Suppressor macrophage treated with lipopolysaccharide for 1 hour (primary cell): ENCODE data around the gene BHLHE23.

Experiments used
- DNase-seq, 3 donors: peaks; one replicate each; pipeline ENCODE4 v3.0.0-alpha.2; 2020 to 2022

BHLHE23 gene

DNA sequence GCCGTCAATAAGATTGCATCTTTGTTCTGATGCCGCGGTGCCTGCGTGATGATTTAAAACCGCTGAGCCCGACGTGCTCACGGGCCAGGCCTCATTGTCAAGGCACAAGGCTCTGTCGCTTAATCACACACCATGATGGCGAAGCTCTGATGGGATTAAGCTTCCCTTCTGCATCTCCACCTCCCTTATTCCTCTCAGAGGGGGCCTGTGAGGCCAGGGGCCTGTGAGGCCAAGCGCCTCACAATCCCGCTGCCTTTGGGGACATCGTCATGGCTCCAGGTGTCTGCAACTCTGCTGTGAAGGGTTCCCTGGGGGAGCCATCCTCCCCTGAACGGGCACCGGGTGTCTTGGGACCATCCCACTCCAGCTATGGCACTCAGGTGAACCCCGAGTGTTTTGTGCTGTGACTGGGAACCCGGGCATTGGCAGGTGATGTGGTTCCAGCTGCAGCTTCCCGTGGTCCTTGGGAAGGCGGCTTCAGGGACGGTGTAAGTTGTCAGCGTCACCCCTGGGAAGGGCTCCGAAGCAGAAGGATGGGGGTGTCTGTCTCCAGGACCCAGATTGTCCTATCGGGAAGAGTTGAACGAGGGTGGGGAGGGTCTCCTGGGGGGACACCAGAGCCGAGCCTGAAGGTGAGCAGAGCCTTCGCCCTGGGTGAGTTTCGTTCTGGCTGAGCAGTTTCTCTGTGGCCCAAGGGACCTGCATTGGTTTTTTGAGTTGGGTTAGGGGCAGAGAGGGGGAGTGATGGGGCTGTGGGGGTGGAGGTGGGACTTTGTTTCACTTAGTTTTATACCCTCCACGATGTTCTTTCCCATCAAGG lies 18.0 kb upstream of the BHLHE23 start:
- DNase-seq = no peak

DNA sequence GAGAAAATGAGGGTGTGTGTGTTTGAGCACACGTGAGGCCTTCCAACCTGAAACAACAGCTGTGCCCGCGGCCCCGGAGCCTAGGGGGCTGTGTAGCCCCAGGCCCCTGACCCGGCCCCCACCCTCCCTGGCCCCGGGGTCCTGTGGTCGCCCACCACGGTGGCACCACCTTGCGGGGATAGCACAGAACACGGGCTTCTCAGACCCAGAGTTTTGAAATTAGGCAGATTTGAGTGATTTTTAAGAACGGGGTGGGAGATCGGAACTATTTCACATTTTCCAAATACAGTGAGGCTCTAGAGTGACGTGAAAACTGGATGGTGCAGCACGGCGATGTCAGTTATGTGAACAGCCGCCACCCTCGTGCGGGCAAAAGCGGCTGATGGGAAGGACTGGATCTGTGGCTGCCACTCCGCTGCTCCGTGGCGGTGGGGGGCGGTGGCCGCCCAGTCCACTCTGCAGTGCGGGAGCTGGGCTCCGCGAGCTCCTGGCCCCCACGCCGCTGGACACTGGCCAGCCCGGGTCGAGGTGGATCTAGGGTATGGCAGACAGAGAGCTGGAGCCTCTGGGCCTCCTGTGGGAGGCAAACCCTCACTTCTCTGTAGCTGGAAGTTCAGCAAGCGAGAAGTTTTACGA lies 17.3 kb upstream of the BHLHE23 start:
- no peak for DNase-seq

- DNase-seq = no peak
Observed at GRCh38 chr20:63023071-63023935, 16.5 kb upstream of the BHLHE23 start.

DNA sequence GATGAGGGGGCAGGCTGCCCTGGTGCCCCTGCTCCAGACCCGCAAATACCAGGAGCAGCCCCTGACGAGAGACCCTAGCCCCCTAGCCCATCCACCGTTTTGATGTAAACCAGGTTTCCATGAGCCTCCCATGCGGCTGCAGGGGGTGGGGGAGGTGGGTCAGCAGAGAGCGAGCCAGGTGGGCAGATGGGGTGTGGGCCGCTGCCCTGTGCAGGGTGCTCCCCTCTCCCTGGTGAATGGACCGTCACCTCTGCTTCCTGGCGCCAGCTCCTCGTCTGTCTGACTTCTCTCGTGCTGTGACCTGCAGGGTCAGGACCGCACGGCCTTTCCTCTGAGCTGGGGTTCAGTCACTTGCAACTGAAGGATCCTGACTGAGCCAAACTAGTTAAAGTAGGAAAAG lies 15.7 kb upstream of the BHLHE23 start:
- DNase-seq = no peak

GRCh38 chr20:63021356-63022321 lies 14.9 kb upstream of the BHLHE23 start:
- no peak for DNase-seq

DNA sequence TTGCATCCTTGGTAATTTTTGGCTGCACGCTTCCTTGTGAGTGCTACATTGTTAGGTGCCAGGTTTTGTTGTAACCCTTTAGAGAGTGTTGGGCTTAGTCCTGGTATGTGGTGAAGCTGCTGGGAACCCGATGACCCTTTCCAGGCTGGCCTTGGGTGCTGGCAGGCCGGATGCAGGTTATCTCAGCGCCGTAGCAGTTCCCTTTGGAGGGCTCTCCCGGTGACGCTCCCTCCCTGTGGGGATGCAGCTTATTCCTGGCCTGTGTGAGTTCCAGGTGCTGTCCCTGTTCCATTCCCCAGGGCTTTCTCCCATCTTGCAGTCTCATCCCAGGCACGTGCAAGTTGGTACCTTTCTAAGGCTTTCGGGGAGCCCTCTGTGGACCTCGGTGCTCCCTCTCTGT lies 13.9 kb upstream of the BHLHE23 start:
- no peak for DNase-seq

DNA sequence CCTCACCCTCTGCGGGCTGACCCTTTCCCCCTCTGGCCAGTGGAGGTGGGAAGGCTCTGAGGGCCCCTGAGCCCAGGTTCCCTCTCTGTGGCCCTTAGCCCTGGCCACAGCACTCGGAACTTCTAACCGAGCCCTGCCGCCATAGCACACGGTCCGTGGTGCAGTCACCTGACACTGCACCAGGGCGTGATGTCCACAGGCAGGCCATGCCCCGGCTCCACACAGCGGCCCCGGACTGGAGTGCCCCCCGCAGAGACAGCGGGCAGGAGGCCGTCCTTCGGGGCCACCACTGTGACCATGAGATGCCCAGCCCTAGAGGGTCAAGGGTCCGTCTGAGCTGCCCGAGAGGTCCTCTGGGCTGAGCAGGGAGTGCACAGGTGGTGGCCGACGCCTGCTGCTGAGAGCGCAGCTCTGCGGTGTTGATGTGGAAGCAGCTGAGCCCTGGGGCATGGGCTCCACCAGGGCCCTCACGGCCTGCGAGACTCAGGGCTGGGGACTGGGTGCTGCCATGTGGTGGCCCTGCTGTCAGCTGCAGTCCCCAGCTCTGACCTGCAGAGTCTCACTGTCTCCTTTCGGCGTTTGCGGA lies 11.2 kb upstream of the BHLHE23 start:
- DNase-seq = no peak

GRCh38 chr20:63017076-63017825 lies 10.5 kb upstream of the BHLHE23 start:
- DNase-seq = no peak

DNA sequence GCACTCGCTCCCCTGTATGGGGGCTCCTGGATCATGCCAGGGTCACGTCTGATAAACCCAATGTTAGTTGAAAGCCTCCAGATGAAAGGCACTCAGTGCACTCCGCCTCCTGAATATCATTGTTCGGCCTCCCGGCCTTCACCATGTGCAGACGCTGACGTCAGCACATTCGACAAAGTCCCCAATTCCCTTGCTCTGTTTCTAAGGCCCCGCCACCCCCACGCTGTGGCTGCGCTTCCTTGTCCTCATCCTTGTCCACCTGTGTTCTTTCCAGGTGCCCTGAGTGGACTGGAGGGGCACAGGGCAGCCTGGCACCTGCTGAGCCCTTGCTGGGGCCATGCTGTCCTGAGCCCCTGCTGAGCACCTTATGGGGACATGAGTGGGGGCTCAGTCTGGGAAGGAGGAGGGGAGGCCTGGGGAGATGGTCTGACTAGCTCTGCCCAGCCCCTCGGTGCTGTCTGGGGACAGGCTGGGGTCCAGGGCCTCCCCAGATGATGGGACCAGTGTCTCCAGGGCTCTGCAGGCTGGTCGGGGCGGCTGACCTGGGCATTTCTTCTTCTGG lies 9.8 kb upstream of the BHLHE23 start:
- no peak for DNase-seq

DNA sequence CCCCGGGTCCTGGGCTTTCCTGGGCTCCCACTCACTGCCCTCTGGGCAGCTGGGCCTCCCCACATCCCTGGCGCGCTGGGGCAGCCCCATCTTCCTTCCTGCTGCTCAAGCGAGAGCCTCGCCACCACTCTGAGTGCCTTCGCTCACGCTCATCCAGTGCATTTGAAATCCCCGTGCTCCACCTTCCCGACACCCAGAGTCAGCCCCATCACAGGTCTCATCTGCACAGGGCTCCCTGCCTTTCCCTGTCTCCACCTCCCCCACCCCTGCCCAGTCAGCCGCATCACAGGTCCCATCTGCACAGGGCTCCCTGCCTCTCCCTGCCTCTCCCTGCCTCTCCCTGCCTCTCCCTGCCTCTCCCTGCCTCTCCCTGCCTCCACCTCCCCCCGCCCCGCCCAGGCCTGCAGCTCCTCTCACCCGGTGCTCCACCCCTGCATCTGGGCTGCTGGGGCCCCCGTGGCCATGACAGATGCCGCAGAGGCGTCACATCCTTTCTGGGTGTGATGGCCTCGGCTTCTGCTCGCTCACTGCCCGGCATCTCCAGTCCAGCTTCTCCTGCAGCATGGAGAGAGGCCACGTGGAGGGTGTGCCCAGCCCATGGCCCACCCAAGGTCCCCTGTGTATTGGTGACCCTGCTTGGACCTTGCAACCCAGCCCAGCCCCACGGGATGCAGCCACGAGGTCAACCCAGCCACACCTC lies 9.0 kb upstream of the BHLHE23 start:
- no peak for DNase-seq

DNA sequence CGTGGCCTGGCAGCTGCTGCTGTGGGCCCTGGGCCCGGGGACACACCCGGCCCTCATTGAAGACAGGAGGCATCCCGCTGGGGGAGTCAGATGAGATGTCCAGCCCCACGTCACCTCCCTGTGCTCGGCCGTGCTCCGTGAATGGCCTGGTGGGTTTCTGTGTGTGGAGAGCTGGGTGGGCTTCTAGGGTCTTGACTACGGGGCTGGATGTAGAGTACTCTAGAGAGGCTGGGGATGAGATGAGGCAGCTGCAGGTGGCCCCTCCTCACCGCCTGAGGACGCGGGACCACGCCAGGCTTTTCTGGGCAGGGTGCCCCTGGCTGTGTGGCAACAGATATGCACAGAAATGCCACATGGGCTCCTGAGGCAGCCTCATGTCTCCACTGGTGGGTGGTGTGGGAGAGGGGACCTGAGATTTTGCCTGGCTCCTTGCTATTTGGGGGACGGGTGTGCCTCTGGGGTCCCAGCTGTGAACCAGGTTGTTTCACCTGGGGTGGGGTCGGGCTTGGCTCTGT lies 8.4 kb upstream of the BHLHE23 start:
- no peak for DNase-seq

DNA sequence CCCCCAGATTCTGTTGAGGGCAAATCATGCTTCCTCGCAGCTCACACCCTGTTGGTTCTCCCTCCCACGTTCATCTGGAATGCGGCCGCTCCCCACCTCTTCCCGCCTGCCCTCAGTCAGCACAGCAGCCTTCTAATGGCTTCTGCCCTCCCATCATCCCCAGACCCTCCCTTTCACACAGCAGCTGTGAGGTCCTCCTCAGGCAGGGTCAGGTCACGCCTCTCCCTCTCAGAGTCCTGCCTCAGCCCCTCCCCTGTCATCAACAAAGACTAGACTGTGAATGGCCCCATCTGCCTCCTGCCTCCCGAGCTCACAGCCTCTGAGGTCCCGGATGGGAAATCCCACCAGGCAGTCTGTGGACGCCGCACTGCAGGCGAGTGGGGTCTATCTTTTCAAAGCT lies 7.9 kb upstream of the BHLHE23 start:
- no peak for DNase-seq

GRCh38 chr20:63014287-63014686 lies 7.5 kb upstream of the BHLHE23 start:
- DNase-seq = peak in 1 of 3 donors; percentile 20

DNA sequence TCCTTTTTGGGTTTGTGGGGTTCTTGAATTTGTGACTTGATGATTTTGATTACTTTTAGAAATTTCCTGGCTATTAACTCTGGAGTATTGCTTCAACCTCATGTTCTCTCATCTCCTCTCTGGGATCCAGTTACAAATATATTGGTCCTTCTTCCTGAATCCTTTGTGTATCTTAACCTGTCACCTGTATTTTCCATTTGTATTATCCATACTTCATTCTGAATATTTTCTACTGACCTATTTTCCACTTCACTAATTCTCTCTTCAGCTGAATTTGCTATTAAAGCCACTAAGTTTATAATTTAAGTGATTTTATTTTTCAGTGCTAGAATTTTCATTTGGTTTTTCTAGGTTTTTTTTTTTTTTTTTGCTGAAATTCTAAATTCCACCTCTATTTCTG lies 6.4 kb upstream of the BHLHE23 start:
- no peak for DNase-seq

DNA sequence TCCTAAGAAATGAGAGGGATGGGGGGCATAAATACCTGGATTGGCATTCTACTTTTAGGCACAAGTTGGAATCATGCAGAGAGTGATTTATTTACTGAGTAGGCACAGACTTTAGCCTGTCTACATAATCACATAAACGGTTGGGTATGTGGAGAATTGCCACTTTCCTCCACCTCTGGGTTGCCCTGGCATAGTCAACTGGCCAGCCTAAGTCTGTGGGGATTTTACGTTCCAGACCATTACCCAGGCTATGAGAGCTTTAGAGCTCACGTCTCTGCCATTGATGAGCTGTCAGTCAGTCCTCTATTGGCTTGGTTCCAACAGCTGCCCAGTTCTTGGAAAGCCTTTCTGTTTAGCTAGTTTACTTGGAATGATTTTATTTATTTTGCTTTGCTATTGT lies 5.0 kb upstream of the BHLHE23 start:
- no peak for DNase-seq

- peak; percentile 59 to 67 (median 60) for DNase-seq
Observed at GRCh38 chr20:63009988-63010769, 3.4 kb upstream of the BHLHE23 start.

- DNase-seq = peak; percentile 81 to 89 (median 88)
Observed at GRCh38 chr20:63009045-63009961, 2.5 kb upstream of the BHLHE23 start.

DNA sequence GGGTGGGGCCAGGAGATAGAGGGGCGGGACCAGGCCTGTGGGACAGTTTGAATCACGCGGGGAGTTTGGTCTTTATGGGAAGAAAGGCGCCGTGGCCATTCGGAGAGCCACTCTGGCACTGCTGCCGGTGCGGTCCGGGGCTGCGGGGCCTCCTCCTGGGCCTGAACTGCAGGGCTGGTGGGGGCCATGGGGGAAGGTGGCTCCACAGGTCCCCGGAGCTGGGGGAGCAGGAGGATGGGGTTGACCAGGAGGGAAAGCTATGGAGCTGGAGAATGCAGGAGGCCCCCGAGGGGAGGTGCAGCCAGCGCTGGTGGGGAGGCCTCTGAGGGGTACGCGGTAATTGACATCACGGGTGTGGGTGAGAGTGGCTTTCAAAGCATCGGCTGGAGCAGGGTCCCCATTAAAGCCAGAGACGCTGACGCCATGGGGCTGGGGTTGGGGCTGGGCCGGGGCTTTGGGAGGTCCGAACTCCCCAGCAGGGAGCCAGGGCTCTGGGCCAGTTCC lies 1.8 kb upstream of the BHLHE23 start:
- DNase-seq = no peak
